Loucy (cell line): ENCODE data around the gene CAMK1D.

Experiments used
- H2AFZ ChIP-seq: fragments of 200-600 bp; sonication (generic); 2 replicates; pipeline ENCODE4 v1.6.0; 2016; ENCODE audit warnings: antibody characterized with exemption, mild to moderate bottlenecking, low read length, moderate library complexity
- H3F3A ChIP-seq: fragments of 200-600 bp; 2 replicates; pipeline ENCODE4 v1.6.0; 2016; ENCODE audit warnings: antibody characterized with exemption, low read depth, mild to moderate bottlenecking
- H3K27me3 ChIP-seq: fragments of 200-600 bp; sonication (generic); 2 replicates; pipeline ENCODE4 v1.6.1; 2014; ENCODE audit warnings: low read length, mild to moderate bottlenecking; ENCODE audit not compliant: insufficient read depth, poor library complexity, severe bottlenecking
- H3K36me3 ChIP-seq: fragments of 200-600 bp; sonication (generic); 2 replicates; pipeline ENCODE4 v1.6.1; 2016; ENCODE audit warnings: low read length; ENCODE audit not compliant: insufficient read depth
- H3K4me1 ChIP-seq: fragments of 200-600 bp; sonication (generic); 2 replicates; pipeline ENCODE4 v1.5.1; 2014; ENCODE audit warnings: low read length, mild to moderate bottlenecking; ENCODE audit not compliant: insufficient read depth, poor library complexity, severe bottlenecking
- H3K4me2 ChIP-seq: fragments of 200-600 bp; sonication (generic); 2 replicates; pipeline ENCODE4 v1.6.0; 2014; ENCODE audit warnings: antibody characterized with exemption, low read length, low read depth, mild to moderate bottlenecking; ENCODE audit not compliant: poor library complexity, severe bottlenecking
- H3K4me3 ChIP-seq: fragments of 200-600 bp; sonication (generic); 2 replicates; pipeline ENCODE4 v1.5.1; 2014; ENCODE audit warnings: low read length, mild to moderate bottlenecking, mixed read lengths; ENCODE audit not compliant: poor library complexity, severe bottlenecking
- H3K79me2 ChIP-seq: fragments of 200-600 bp; sonication (generic); 2 replicates; pipeline ENCODE4 v1.6.1; 2014; ENCODE audit warnings: low read length; ENCODE audit not compliant: insufficient read depth
- H3K9ac ChIP-seq: fragments of 200-600 bp; sonication (generic); 2 replicates; pipeline ENCODE4 v1.6.0; 2014; ENCODE audit warnings: mild to moderate bottlenecking, low read depth, low read length, moderate library complexity; ENCODE audit not compliant: poor library complexity, severe bottlenecking
- H3K9me2 ChIP-seq: fragments of 200-600 bp; sonication (generic); replicated peaks from 2 replicates; pipeline ENCODE4 v1.6.1; 2016; ENCODE audit warnings: low read depth, low read length, mixed read lengths
- H3K9me3 ChIP-seq: fragments of 200-600 bp; sonication (generic); 2 replicates; pipeline ENCODE4 v1.6.1; 2014; ENCODE audit warnings: mild to moderate bottlenecking, antibody characterized with exemption, low read length, low read depth; ENCODE audit not compliant: insufficient read depth
- H4K20me1 ChIP-seq: fragments of 200-600 bp; sonication (generic); 2 replicates; pipeline ENCODE4 v1.6.0; 2014; ENCODE audit warnings: antibody characterized with exemption, low read length, mild to moderate bottlenecking; ENCODE audit not compliant: insufficient read depth, poor library complexity, severe bottlenecking
- CTCF ChIP-seq: fragments of 200-600 bp; sonication (generic); conservative IDR thresholded peaks from 2 replicates; pipeline ENCODE4 v1.5.1; 2014; ENCODE audit warnings: mild to moderate bottlenecking, antibody characterized with exemption, low read length
- EZH2phosphoT487 ChIP-seq: fragments of 200-600 bp; IDR thresholded peaks from 2 replicates; pipeline ENCODE4 v1.6.1; 2018; ENCODE audit warnings: antibody characterized with exemption, mild to moderate bottlenecking, moderate library complexity, borderline replicate concordance

Gene CAMK1D

GRCh38 chr10:12650538-12651298 lies 301.4 kb downstream of the CAMK1D start:
- no peak for TF ChIP-seq EZH2phosphoT487
- TF ChIP-seq CTCF, result no peak
- H3K36me3 ChIP-seq, result no peaks in the 10 kb centered on the region

GRCh38 chr10:12655940-12656339 lies 306.6 kb downstream of the CAMK1D start:
- H2AFZ ChIP-seq, result no peak overlapping the region
- no peaks in the 10 kb centered on the region for H3K36me3 ChIP-seq
- H3F3A ChIP-seq, result no peaks in the 10 kb centered on the region
- H3K4me3 ChIP-seq, result no peak overlapping the region
- H3K79me2 ChIP-seq, result no peaks in the 10 kb centered on the region
- no peaks in the 10 kb centered on the region for H3K9me2 ChIP-seq
- H3K4me1 ChIP-seq, result no peaks in the 10 kb centered on the region
- no peak for TF ChIP-seq EZH2phosphoT487
- no peak for TF ChIP-seq CTCF
- H3K4me2 ChIP-seq, result no peak overlapping the region
- H3K9me3 ChIP-seq, result peaks cover 6% of the 10 kb centered on the region; the same call in 1 of the 2 replicates
- H4K20me1 ChIP-seq, result no peaks in the 10 kb centered on the region
- H3K27me3 ChIP-seq, result no peaks in the 10 kb centered on the region
- H3K9ac ChIP-seq, result no peak overlapping the region

More at GRCh38 chr10:12650538-12651298, 301.4 kb downstream of the CAMK1D start:
- Histone ChIP-seq H2AFZ (no peak overlapping the region), H3K9me2 (no peaks in the 10 kb centered on the region), H3K79me2 (no peaks in the 10 kb centered on the region), H4K20me1 (no peaks in the 10 kb centered on the region), H3F3A (no peaks in the 10 kb centered on the region), H3K27me3 (no peaks in the 10 kb centered on the region), H3K9me3 (peaks cover 6% of the 10 kb centered on the region; the same call in 1 of the 2 replicates), H3K4me2 (no peak overlapping the region), H3K9ac (no peak overlapping the region), H3K4me1 (no peaks in the 10 kb centered on the region), H3K4me3 (no peak overlapping the region)

GRCh38 chr10:12656518-12657142 lies 307.3 kb downstream of the CAMK1D start:
- H3K9me2 ChIP-seq, result no peaks in the 10 kb centered on the region
- no peak overlapping the region for H3K4me2 ChIP-seq
- H3K79me2 ChIP-seq, result no peaks in the 10 kb centered on the region
- no peaks in the 10 kb centered on the region for H3K27me3 ChIP-seq
- no peak overlapping the region for H3K9ac ChIP-seq
- TF ChIP-seq EZH2phosphoT487 (no peak), CTCF (peak; percentile 91)
- H3F3A ChIP-seq, result no peaks in the 10 kb centered on the region
- H3K36me3 ChIP-seq, result no peaks in the 10 kb centered on the region
- no peaks in the 10 kb centered on the region for H3K4me1 ChIP-seq
- H3K4me3 ChIP-seq, result no peak overlapping the region
- H2AFZ ChIP-seq, result no peak overlapping the region
- peaks cover 6% of the 10 kb centered on the region; the same call in 1 of the 2 replicates for H3K9me3 ChIP-seq
- no peaks in the 10 kb centered on the region for H4K20me1 ChIP-seq
